ENCODE measurements around the gene TMEM145.

The TMEM145 gene

DNA sequence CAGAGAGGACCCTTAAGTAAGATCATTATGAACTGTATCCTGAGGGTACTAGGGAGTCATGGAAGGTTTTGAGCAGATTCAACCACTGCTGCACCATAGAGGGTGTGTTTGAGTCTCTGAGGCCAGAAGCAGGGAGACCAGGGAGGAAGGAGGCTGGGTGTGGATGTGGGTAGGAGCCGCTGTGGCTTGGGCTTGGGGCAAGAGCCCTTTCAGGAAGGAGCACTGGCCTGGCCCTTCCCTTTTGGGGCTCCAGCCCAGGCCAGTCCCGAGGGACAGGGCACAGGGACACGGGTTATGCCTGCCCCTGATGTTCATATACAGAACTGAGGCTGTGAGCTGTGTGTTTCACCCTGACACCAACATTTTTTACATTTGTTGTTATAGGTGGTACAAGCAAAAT is 36.8 kb upstream of the TMEM145 start:
- 0 out of 2 replicates have a peak, but pooled peaks cover 3% of the 10 kb centered on the region for H3K36me3 ChIP-seq (ENCODE audit: insufficient read depth, low read length)
- H3K4me1 ChIP-seq (ENCODE audit: insufficient read depth, low read length, poor library complexity, severe bottlenecking), result peaks cover 22% of the 10 kb centered on the region
- no peak overlapping the region for H3K4me3 ChIP-seq (ENCODE audit: low read length, poor library complexity, severe bottlenecking)
- no peaks in the 10 kb centered on the region for H3K9me2 ChIP-seq (replicated peaks; ENCODE audit: low read depth, low read length)
- H3K9me3 ChIP-seq (ENCODE audit: insufficient read depth, low read depth, low read length), result no peaks in the 10 kb centered on the region
- no peak overlapping the region for H3K9ac ChIP-seq (ENCODE audit: low read depth, low read length, poor library complexity, severe bottlenecking)
- no peaks in the 10 kb centered on the region for H3K27me3 ChIP-seq (ENCODE audit: insufficient read depth, low read length, poor library complexity, severe bottlenecking)
- H4K20me1 ChIP-seq (ENCODE audit: insufficient read depth, low read length, poor library complexity, severe bottlenecking), result no peaks in the 10 kb centered on the region
- H2AFZ ChIP-seq (ENCODE audit: low read length), result no peak overlapping the region
- TF ChIP-seq, protein P1, sequence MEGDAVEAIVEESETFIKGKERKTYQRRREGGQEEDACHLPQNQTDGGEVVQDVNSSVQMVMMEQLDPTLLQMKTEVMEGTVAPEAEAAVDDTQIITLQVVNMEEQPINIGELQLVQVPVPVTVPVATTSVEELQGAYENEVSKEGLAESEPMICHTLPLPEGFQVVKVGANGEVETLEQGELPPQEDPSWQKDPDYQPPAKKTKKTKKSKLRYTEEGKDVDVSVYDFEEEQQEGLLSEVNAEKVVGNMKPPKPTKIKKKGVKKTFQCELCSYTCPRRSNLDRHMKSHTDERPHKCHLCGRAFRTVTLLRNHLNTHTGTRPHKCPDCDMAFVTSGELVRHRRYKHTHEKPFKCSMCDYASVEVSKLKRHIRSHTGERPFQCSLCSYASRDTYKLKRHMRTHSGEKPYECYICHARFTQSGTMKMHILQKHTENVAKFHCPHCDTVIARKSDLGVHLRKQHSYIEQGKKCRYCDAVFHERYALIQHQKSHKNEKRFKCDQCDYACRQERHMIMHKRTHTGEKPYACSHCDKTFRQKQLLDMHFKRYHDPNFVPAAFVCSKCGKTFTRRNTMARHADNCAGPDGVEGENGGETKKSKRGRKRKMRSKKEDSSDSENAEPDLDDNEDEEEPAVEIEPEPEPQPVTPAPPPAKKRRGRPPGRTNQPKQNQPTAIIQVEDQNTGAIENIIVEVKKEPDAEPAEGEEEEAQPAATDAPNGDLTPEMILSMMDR (conservative IDR thresholded peaks at IDR 0.05; ENCODE audit: low read length), result no peak
- TF ChIP-seq EZH2phosphoT487 (IDR thresholded peaks at IDR 0.05; ENCODE audit: borderline replicate concordance), result no peak
- H3F3A ChIP-seq (ENCODE audit: low read depth), result no peaks in the 10 kb centered on the region
- H3K4me2 ChIP-seq (ENCODE audit: low read depth, low read length, poor library complexity, severe bottlenecking), result peak overlapping the region; percentile 30
- H3K79me2 ChIP-seq (ENCODE audit: insufficient read depth, low read length), result peaks cover 26% of the 10 kb centered on the region; the same call in 1 of the 2 replicates

DNA sequence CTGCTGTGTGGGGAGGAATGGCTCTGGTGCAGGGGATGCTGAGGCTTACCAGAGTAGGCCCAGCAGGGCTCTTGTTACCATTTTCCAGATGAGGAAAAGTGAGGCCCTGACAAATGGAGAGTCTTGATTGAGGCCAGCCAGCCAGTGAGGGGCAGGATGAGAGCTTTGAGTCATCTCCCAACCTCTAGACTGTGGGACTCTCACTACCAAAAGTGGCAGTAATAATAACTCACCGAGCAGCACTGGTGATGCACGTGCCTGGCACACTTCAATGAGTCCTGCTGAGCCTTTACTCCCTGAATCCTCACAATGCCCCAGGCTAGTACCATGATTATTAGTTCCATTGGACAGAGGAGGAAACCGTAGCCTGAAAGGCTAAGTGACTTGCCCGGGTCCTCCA is 36.3 kb upstream of the TMEM145 start:
- Histone ChIP-seq H3K4me2 (ENCODE audit: low read depth, low read length, poor library complexity, severe bottlenecking) (no peak overlapping the region), H3K79me2 (ENCODE audit: insufficient read depth, low read length) (peaks cover 23% of the 10 kb centered on the region; the same call in 1 of the 2 replicates), H3F3A (ENCODE audit: low read depth) (no peaks in the 10 kb centered on the region), H3K9ac (ENCODE audit: low read depth, low read length, poor library complexity, severe bottlenecking) (no peak overlapping the region), H3K36me3 (ENCODE audit: insufficient read depth, low read length) (0 out of 2 replicates have a peak, but pooled peaks cover 3% of the 10 kb centered on the region), H3K9me3 (ENCODE audit: insufficient read depth, low read depth, low read length) (no peaks in the 10 kb centered on the region), H3K4me1 (ENCODE audit: insufficient read depth, low read length, poor library complexity, severe bottlenecking) (peaks cover 22% of the 10 kb centered on the region), H3K27me3 (ENCODE audit: insufficient read depth, low read length, poor library complexity, severe bottlenecking) (no peaks in the 10 kb centered on the region), H3K9me2 (replicated peaks; ENCODE audit: low read depth, low read length) (no peaks in the 10 kb centered on the region), H4K20me1 (ENCODE audit: insufficient read depth, low read length, poor library complexity, severe bottlenecking) (no peaks in the 10 kb centered on the region), H2AFZ (ENCODE audit: low read length) (no peak overlapping the region), H3K4me3 (ENCODE audit: low read length, poor library complexity, severe bottlenecking) (no peak overlapping the region)
- no peak for TF ChIP-seq EZH2phosphoT487 (IDR thresholded peaks at IDR 0.05; ENCODE audit: borderline replicate concordance)
- TF ChIP-seq, protein P1 (conservative IDR thresholded peaks at IDR 0.05; ENCODE audit: low read length), result no peak

DNA sequence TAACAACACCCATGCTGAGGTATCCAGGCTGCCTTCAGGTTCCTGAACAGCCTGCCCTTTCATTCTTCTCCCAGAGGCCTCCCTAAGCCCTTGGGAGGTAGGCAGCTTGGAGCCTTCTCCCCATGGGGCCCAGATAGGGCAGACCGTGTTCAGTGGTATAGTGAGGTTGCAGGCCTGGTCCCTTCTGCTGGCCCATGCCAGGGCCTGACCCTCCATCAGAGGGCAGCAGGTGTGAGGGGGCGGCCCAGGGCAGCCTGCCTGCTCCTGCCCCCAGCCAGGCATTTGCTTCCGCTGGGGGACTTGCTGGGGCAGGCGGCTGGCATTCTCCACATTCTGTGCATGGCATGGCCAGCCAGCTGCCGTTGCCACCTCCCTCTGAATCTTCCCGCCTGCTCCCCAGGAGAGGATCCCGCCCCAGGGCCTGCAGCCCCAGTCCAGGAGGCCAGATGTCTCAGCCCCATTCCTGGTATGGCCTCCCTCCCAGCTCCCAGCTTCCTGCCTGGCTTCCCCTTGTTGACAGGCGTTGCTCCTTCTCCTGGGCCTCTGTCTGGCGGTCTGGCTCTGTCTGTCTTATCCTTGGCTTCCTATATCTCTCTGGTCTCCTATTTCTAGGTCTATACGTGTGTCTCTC is 35.2 kb upstream of the TMEM145 start:
- Histone ChIP-seq H3K9ac (ENCODE audit: low read depth, low read length, poor library complexity, severe bottlenecking) (peak overlapping the region; percentile 76), H3K36me3 (ENCODE audit: insufficient read depth, low read length) (0 out of 2 replicates have a peak, but pooled peaks cover 3% of the 10 kb centered on the region), H3K9me3 (ENCODE audit: insufficient read depth, low read depth, low read length) (no peaks in the 10 kb centered on the region), H3K9me2 (replicated peaks; ENCODE audit: low read depth, low read length) (no peaks in the 10 kb centered on the region), H3K27me3 (ENCODE audit: insufficient read depth, low read length, poor library complexity, severe bottlenecking) (no peaks in the 10 kb centered on the region), H3K4me1 (ENCODE audit: insufficient read depth, low read length, poor library complexity, severe bottlenecking) (peaks cover 32% of the 10 kb centered on the region), H3K79me2 (ENCODE audit: insufficient read depth, low read length) (peaks cover 14% of the 10 kb centered on the region; the same call in 1 of the 2 replicates), H3F3A (ENCODE audit: low read depth) (peaks cover 5% of the 10 kb centered on the region; the same call in 1 of the 2 replicates), H4K20me1 (ENCODE audit: insufficient read depth, low read length, poor library complexity, severe bottlenecking) (no peaks in the 10 kb centered on the region), H3K4me3 (ENCODE audit: low read length, poor library complexity, severe bottlenecking) (no peak overlapping the region), H2AFZ (ENCODE audit: low read length) (no peak overlapping the region), H3K4me2 (ENCODE audit: low read depth, low read length, poor library complexity, severe bottlenecking) (no peak overlapping the region)
- no peak for TF ChIP-seq EZH2phosphoT487 (IDR thresholded peaks at IDR 0.05; ENCODE audit: borderline replicate concordance)
- TF ChIP-seq, protein P1 (conservative IDR thresholded peaks at IDR 0.05; ENCODE audit: low read length), result no peak

Measured in Loucy (cell line).